ENCODE results near the gene SLC9C2. TPM values are rescaled to one million over a fixed set of nuclear protein-coding genes. Genes with fewer than 3 reads are reported as not detected.

SLC9C2 gene
- polyA plus RNA-seq, 1 of the 3 experiments (the other 2 are of a cell fraction): not detected

- Histone ChIP-seq H3K27me3 (ENCODE audit: insufficient read depth) (no peaks in the 10 kb centered on the region), H3K4me1 (ENCODE audit: control insufficient read depth in 1 of 2, insufficient read depth in 2 of 2, low read depth in 1 of 2, low read length in 1 of 2) (peaks cover 0 to 4% of the 10 kb centered on the region in 2 experiments; a peak in 2 of 4 replicates), H3K9ac (no peak overlapping the region), H3K4me3 (ENCODE audit: low read depth in 2 of 2, low read length in 1 of 2) (no peak overlapping the region), H3K4me2 (no peak overlapping the region), H3K27ac (ENCODE audit: low read depth in 2 of 2, low read length in 1 of 2) (no peak overlapping the region), H3K79me2 (ENCODE audit: insufficient read depth) (peaks cover 31% of the 10 kb centered on the region), H4K20me1 (ENCODE audit: insufficient read depth) (peaks cover 8% of the 10 kb centered on the region; the same call in 1 of the 2 replicates), H2AFZ (ENCODE audit: low read depth) (no peak overlapping the region), H3F3A (replicated peaks; ENCODE audit: insufficient read depth) (peaks cover 9% of the 10 kb centered on the region), H3K9me2 (no peaks in the 10 kb centered on the region), H3K9me3 (no peaks in the 10 kb centered on the region), H3K36me3 (replicated peaks in 1 of 2; ENCODE audit: control insufficient read depth in 1 of 2, insufficient read depth in 2 of 2, low read length in 1 of 2) (peaks cover 91 to 97% of the 10 kb centered on the region in 2 experiments)
- no peak for TF ChIP-seq JUND (IDR thresholded peaks at IDR 0.05)
- no peak for TF ChIP-seq ELF1 (IDR thresholded peaks at IDR 0.05)
- no peak for TF ChIP-seq SMC3 (IDR thresholded peaks at IDR 0.05; ENCODE audit: low read depth, low read length)
- no peak for DNase-seq
- ChIA-PET CTCF (no interaction called here), POLR2A (no interaction called here)
- 98% methylated on average over 2 of the region's 2 CpGs for WGBS (ENCODE audit: low lambda C conversion rate)
Observed at GRCh38 chr1:173484276-173484675, 118.6 kb downstream of the SLC9C2 start.

GRCh38 chr1:173482683-173483082 is 120.2 kb downstream of the SLC9C2 start:
- CTCF ChIA-PET: no interaction called here
- H2AFZ ChIP-seq (ENCODE audit: low read depth): no peak overlapping the region
- peaks cover 47% of the 10 kb centered on the region for H3K79me2 ChIP-seq (ENCODE audit: insufficient read depth)

More at GRCh38 chr1:173482683-173483082, 120.2 kb downstream of the SLC9C2 start:
- Histone ChIP-seq H3K4me3 (ENCODE audit: low read depth in 2 of 2, low read length in 1 of 2) (no peak overlapping the region), H3K9ac (no peak overlapping the region), H3K27ac (ENCODE audit: low read depth in 2 of 2, low read length in 1 of 2) (no peak overlapping the region), H4K20me1 (ENCODE audit: insufficient read depth) (peaks cover 8% of the 10 kb centered on the region; the same call in 1 of the 2 replicates), H3F3A (replicated peaks; ENCODE audit: insufficient read depth) (peaks cover 9% of the 10 kb centered on the region), H3K36me3 (replicated peaks in 1 of 2; ENCODE audit: control insufficient read depth in 1 of 2, insufficient read depth in 2 of 2, low read length in 1 of 2) (peaks cover 75 to 85% of the 10 kb centered on the region in 2 experiments), H3K4me1 (ENCODE audit: control insufficient read depth in 1 of 2, insufficient read depth in 2 of 2, low read depth in 1 of 2, low read length in 1 of 2) (peaks cover 2 to 16% of the 10 kb centered on the region in 2 experiments; a peak in 3 of 4 replicates), H3K4me2 (no peak overlapping the region), H3K9me3 (no peaks in the 10 kb centered on the region), H3K9me2 (no peaks in the 10 kb centered on the region), H3K27me3 (ENCODE audit: insufficient read depth) (no peaks in the 10 kb centered on the region)
- WGBS (ENCODE audit: low lambda C conversion rate): 89% methylated on average over 1 of the region's 1 CpG
- POLR2A ChIA-PET: no interaction called here
- DNase-seq: no peak
- TF ChIP-seq FOXM1 (IDR thresholded peaks at IDR 0.05; ENCODE audit: low read depth) (no peak), MEF2A (IDR thresholded peaks at IDR 0.05; ENCODE audit: borderline replicate concordance, low read depth) (no peak), EZH2phosphoT487 (IDR thresholded peaks at IDR 0.05; ENCODE audit: borderline replicate concordance, low read depth) (no peak), CHD2 (IDR thresholded peaks at IDR 0.05; ENCODE audit: low read length, partially characterized antibody) (no peak), GABPA (IDR thresholded peaks at IDR 0.05; ENCODE audit: low read depth) (no peak), NFIC (IDR thresholded peaks at IDR 0.05; ENCODE audit: borderline replicate concordance) (no peak), IRF3 (IDR thresholded peaks at IDR 0.05; ENCODE audit: low read depth, low read length) (no peak), FOXJ3 (CRISPR knock-in tag; IDR thresholded peaks at IDR 0.05) (no peak), SIN3A (IDR thresholded peaks at IDR 0.05; ENCODE audit: borderline replicate concordance, low read depth, low read length) (no peak), POLR2AphosphoS5 (IDR thresholded peaks at IDR 0.05; ENCODE audit: low read depth, low read length) (no peak), FOSL2 (IDR thresholded peaks at IDR 0.05; ENCODE audit: borderline replicate concordance, low read depth) (no peak), PBX3 (IDR thresholded peaks at IDR 0.05) (no peak), ZBTB33 (IDR thresholded peaks at IDR 0.05; ENCODE audit: borderline replicate concordance, low read depth) (no peak), USF2 (IDR thresholded peaks at IDR 0.05; ENCODE audit: borderline replicate concordance, low read depth, low read length) (no peak), RAD21 (IDR thresholded peaks at IDR 0.05; ENCODE audit: low read length) (no peak)

All from SK-N-SH (cell line).